ENCODE data around the gene GDF15.

GDF15 gene

GRCh38 chr19:18385675-18386542 is at the start of gene GDF15:
GDF15 (plus strand) TSS chr19:18386158; CDS start chr19:18386190, 32 bp downstream.
- H3K4me3 ChIP-seq (ENCODE audit: insufficient read depth, low read length, poor library complexity, severe bottlenecking), result no peak within 1 kb of the TSS
- no peak within 1 kb of the TSS for H2AFZ ChIP-seq (ENCODE audit: low read depth, low read length, severe bottlenecking)
- no peaks in the 10 kb centered on the region for H4K20me1 ChIP-seq (ENCODE audit: low read depth, low read length)
- H3K79me2 ChIP-seq (ENCODE audit: insufficient read depth, low read length), result no peaks in the 10 kb centered on the region
- peak; percentile 35 for TF ChIP-seq CTCF (IDR thresholded peaks at IDR 0.05; ENCODE audit: insufficient read depth, low read length, poor library complexity, severe bottlenecking)
- TF ChIP-seq EZH2phosphoT487 (conservative IDR thresholded peaks at IDR 0.05; ENCODE audit: low read length), result no peak
- no peaks in the 10 kb centered on the region for H3K9me2 ChIP-seq (replicated peaks; ENCODE audit: insufficient read depth, low read length)
- no peaks in the 10 kb centered on the region for H3K9me3 ChIP-seq (ENCODE audit: insufficient read depth, low read length)
- H3K9ac ChIP-seq (ENCODE audit: low read length), result no peak within 1 kb of the TSS
- no peak within 1 kb of the TSS for H3K27ac ChIP-seq (ENCODE audit: low read depth, low read length)
- H3F3A ChIP-seq (ENCODE audit: insufficient read depth), result no peaks in the 10 kb centered on the region
- no peaks in the 10 kb centered on the region for H3K36me3 ChIP-seq (ENCODE audit: low read length)
- no peak within 1 kb of the TSS for H3K4me2 ChIP-seq (ENCODE audit: low read depth, low read length, poor library complexity, severe bottlenecking)
- H3K27me3 ChIP-seq (ENCODE audit: low read length), result no peaks in the 10 kb centered on the region

DNA sequence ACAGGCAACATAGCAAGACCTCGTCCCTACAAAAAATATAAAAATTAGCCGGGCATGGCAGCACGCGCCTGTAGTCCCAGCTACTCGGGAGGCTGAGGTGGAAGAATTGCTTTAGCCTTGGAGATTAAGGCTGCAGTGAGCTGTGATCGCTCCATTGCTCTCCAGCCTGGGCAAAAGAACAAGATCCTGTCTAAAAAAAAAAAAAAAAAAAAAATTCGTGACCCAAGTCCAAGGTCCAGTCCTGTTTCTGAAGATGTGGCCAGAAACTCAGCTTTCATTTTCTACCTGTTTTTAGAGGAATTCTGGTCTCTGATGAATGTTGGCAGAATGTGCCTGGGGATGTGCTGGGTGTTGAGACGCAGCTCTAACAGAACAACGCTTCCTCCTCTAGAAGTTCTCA is 47.4 kb upstream of the GDF15 start:
- H3K4me3 ChIP-seq (ENCODE audit: insufficient read depth, low read length, poor library complexity, severe bottlenecking), result no peak overlapping the region

GRCh38 chr19:18339723-18340122 is 46.2 kb upstream of the GDF15 start:
- Histone ChIP-seq H3K36me3 (ENCODE audit: low read length) (no peaks in the 10 kb centered on the region), H3K9me2 (replicated peaks; ENCODE audit: insufficient read depth, low read length) (no peaks in the 10 kb centered on the region), H3K27me3 (ENCODE audit: low read length) (no peaks in the 10 kb centered on the region), H3K27ac (ENCODE audit: low read depth, low read length) (no peak overlapping the region), H3K9me3 (ENCODE audit: insufficient read depth, low read length) (no peaks in the 10 kb centered on the region), H3K4me2 (ENCODE audit: low read depth, low read length, poor library complexity, severe bottlenecking) (peak overlapping the region; percentile 74), H3F3A (ENCODE audit: insufficient read depth) (peaks cover 16% of the 10 kb centered on the region), H2AFZ (ENCODE audit: low read depth, low read length, severe bottlenecking) (peak overlapping the region; percentile 89), H3K79me2 (ENCODE audit: insufficient read depth, low read length) (peaks cover 5% of the 10 kb centered on the region; the same call in 1 of the 2 replicates), H3K4me3 (ENCODE audit: insufficient read depth, low read length, poor library complexity, severe bottlenecking) (peak overlapping the region; percentile 89), H4K20me1 (ENCODE audit: low read depth, low read length) (no peaks in the 10 kb centered on the region), H3K9ac (ENCODE audit: low read length) (peak overlapping the region; percentile 79)
- TF ChIP-seq EZH2phosphoT487 (conservative IDR thresholded peaks at IDR 0.05; ENCODE audit: low read length) (no peak), CTCF (IDR thresholded peaks at IDR 0.05; ENCODE audit: insufficient read depth, low read length, poor library complexity, severe bottlenecking) (no peak)

More for the DNA sequence above, 47.4 kb upstream of the GDF15 start:
- Histone ChIP-seq H3K27ac (ENCODE audit: low read depth, low read length) (no peak overlapping the region), H3K4me2 (ENCODE audit: low read depth, low read length, poor library complexity, severe bottlenecking) (no peak overlapping the region), H3K9ac (ENCODE audit: low read length) (no peak overlapping the region), H3K79me2 (ENCODE audit: insufficient read depth, low read length) (peaks cover 5% of the 10 kb centered on the region; the same call in 1 of the 2 replicates), H3K9me3 (ENCODE audit: insufficient read depth, low read length) (no peaks in the 10 kb centered on the region), H2AFZ (ENCODE audit: low read depth, low read length, severe bottlenecking) (no peak overlapping the region), H4K20me1 (ENCODE audit: low read depth, low read length) (no peaks in the 10 kb centered on the region), H3K27me3 (ENCODE audit: low read length) (no peaks in the 10 kb centered on the region), H3F3A (ENCODE audit: insufficient read depth) (peaks cover 16% of the 10 kb centered on the region), H3K9me2 (replicated peaks; ENCODE audit: insufficient read depth, low read length) (no peaks in the 10 kb centered on the region), H3K36me3 (ENCODE audit: low read length) (no peaks in the 10 kb centered on the region)
- TF ChIP-seq EZH2phosphoT487 (conservative IDR thresholded peaks at IDR 0.05; ENCODE audit: low read length) (no peak), CTCF (IDR thresholded peaks at IDR 0.05; ENCODE audit: insufficient read depth, low read length, poor library complexity, severe bottlenecking) (no peak)
